NCI-H1092 treated with DMSO at 0.1 percent for 48 hours (cell line): ENCODE results near the gene DNMT3L.

Source experiments
- DNase-seq: peaks from one replicate; lab custom pipeline; 2025; lab: John Stamatoyannopoulos, UW

The DNMT3L gene

DNA sequence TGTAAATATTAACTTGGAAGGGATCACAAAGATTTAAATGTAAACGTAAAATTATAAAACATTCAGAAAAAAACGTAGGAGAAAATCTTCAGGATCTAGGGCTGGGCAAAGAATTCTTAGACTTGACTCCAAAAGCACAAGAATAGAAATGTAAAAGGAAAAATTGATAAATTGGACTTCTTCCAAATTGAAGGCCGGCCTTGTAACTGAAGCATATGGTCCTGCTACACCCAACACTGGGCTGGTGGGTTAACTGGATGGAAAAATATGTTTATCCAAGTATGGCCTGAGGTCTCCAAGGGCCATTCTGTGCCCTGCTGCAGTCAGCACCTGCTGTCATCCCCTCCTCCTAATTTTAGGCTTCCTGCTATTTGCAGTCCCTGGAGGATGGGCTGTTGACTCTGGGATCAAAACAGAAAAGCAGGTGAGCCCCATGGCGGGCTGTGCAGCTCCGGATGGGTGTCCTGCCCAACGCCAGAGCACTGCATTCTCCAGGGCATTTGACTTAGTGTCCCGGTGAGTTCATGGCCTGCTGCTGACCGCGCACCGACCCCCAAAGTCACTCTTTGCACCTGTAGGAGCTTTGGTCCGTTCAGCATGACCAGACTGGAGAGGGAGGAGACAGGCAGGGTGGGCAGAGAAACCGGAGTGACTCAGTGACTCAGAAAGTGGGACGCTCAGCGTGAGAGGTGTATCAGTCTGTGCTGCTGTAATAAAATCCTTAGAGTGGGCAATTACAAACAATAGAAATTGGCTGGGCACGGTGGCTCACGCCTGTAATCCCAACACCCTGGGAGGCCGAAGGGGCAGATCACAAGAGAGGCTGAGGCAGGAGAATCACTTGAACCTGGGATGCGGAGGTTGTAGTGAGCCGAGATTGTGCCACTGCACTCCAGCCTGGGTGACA lies 17.9 kb upstream of the DNMT3L start:
- peak; percentile 87 for DNase-seq

- no peak for DNase-seq
These were observed 13.3 kb upstream of the DNMT3L start for GRCh38 chr21:44275041-44275440.

GRCh38 chr21:44273046-44273445 lies 11.3 kb upstream of the DNMT3L start:
- no peak for DNase-seq

- no peak for DNase-seq
These were observed 10.7 kb upstream of the DNMT3L start for GRCh38 chr21:44272284-44272858.

DNA sequence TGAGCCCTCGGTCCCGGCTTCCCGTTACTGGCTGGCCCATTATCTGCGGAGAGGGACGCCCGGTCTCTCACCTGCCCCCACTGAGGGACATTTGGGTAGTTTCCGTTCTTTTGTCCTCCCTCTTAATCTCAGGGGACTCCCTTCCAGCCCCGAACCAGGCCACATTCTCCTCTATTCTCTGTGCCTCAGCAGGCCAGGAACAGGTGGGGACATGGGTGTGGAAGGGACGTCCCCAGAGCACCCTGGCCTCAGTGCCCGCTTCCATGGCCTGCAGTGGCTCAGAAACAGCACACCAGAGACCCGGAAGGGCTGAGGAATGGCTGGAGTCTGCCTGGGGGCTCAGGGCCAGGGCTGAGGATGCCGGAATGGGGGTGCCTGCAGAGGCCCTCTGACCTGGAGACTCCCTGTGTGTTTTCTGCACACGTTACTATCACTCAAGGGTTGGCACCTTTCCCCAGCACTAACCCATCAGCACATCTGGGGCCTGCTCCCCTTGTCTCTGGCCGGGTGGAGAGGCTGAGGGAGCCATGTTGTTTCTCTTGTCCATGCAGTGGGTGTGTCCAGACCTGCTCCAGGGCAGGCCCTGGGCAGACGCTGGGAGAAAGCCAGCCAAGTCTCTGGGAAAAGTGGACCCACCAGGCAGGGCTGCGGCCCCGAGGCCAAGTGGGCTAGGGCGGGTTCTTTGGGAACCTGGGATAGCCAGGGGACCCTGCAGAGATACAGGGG lies 10.0 kb upstream of the DNMT3L start:
- no peak for DNase-seq

GRCh38 chr21:44269090-44269489 lies 7.4 kb upstream of the DNMT3L start:
- DNase-seq, result no peak

DNA sequence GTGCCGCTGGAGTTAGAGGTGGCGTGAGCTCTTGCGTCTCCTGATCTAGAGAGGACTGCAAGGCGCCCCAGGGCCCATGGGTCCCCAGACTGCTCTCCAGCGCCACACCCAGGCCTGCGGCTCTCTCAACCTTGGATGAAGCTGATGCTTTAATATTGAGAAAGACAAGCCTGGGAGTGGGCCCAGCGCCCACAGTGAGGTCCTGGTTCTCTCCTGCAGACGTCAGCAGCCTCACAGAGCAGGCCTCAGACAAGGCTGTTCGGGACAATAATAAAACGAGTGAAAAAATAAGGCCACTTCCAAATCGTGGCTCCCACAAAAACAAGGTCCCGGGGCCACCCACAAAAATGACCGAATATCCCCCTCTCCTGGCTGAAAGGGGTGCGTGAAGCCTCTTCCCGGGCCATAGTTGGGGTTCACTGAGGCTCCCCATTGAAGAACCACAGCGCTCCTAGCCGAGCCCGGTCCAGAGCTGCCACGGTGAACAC lies 6.0 kb upstream of the DNMT3L start:
- no peak for DNase-seq

- no peak for DNase-seq
These were observed 4.1 kb upstream of the DNMT3L start for GRCh38 chr21:44265734-44266270.

- no peak for DNase-seq
These were observed 2.1 kb upstream of the DNMT3L start for GRCh38 chr21:44263768-44264167.

- DNase-seq, result no peak
These were observed 1.6 kb upstream of the DNMT3L start for GRCh38 chr21:44263221-44263760.

DNA sequence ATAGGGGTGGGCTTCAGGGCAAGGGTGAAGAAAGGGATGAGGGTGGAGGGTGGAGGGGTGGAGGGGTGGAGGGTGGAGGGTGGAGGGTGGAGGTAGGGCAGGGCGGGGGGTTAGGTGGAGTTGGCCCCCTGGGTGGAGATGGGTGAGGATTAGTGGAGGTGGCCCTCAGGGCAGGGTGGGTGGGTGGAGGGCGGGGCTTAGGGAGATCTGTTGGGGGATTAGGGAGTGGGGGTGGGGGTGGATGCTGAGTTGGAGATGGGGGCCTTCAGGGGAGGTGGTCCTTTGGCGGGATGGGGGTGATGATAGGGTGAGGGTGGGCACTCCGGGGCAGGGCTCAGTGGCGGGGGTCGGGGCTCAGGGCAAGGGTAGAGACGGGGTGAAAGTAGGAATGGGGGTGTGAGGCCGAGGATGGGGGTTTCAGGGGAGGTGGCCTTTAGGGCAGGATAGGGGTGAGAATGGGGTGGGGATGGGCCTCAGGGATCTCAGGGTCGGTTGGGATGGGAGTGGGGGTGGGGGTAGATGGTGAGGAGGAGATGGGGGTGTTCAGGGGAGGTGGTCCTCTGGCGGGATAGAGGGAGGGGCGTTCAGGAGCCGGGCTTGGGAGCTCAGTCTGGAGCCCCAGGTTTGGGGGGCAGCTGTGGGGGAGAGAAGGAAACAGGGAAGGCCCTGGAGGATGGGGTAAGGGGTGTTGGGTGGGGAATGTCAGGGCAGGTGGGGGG lies 800 bp upstream of the DNMT3L start:
- no peak for DNase-seq

DNA sequence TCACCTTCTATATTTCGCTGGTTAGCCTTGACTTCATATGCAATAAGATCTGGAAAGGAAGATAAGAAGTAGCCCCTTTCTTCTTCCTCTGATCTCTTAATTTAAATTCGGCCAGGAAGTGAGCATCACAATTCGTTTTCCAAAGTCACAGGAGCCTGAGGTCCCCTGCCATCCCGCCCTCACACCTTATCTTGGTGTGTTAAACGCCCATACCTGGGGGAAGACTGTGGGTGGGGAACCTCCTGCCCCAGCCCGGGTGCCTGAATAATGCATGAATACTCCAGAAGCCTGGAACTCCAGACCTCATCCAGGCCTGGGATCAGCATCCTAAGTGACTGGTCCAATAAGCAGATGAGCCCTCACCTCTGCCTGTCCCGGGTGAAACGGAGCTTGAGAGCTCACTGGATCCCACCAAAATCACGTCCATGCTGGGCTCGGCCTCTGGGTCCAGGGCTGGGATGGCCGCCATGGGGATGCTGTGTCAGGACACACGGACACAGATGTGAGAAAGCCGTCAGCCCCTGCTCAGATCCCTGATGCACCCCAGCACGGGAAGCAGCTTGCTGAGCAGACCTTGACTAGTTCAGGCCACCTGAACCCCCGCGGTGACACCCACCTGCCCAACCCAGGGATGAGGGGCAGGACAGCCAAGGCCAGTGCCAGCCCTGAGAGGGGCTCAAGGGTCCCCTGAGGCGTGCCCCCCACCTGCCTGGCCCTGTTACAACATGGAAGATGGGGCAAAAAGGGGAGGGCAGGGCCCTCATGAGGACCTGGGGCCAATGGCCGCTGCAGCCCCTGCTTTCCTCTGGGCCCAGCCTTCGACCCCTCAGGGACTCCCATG lies 686 bp downstream of the DNMT3L start:
- no peak for DNase-seq

- no peak for DNase-seq
These were observed 1.6 kb downstream of the DNMT3L start for GRCh38 chr21:44260066-44260465.

DNA sequence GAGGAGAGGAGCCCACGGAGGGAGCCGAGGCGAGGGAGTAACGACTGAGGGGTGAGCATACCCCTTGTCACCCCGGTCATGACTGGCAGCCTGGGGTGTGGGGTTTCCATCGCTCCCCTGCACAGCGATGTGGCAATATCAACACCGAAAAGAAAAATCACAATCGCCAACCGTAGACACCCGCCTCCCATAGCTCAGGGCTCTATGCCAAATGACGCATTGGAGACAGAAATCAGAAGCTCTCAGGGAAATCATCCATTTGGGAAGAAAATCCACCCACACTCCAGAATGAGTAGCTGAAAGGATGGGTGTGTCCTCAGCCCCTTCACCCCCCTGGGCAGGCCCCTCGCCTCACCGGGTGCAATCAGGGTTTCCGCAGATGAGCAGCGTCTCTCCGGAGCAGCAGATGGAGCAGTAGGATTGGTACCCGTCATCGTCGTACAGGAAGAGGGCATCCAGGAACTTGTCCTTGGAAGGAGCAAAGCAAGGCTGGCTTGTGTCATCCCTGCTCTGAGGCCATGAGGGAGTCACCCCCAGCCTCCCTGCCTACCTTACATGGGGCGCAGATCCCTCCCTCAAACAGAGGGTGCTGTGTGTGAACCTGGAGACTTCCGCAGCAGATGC lies 2.5 kb downstream of the DNMT3L start:
- DNase-seq, result no peak

DNA sequence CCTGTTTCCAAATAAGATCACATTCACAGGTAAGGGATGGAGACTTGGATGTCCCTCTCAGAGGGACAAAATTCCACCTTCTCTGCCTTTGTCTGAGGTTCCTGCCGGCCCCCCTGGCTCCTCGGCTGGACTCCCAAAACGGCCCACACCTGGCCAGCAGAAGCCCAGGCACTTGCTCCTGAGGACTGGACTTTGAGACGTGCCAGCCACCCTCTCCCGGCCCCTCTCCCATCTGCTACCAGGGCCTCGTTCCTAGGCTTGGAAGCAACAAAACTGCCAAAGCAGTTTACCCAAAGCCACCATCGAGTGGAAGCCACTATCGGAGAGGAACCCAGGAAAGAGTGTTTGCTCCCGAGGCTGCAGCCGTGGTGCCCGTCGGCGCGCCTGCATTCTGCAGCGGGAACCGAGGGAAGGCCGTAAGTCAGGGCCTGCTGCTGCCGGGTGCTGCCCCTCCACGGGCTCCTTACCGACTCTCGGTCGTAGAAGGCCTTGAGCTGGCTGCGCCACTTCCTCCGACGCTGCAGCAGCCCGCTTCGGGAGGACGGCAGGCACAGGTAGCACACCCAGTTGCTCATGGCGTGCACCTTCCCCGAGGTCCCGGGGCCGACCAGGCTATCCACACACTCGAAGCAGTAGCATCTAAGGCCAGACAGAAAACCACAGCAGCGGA lies 3.5 kb downstream of the DNMT3L start:
- DNase-seq, result no peak

GRCh38 chr21:44255511-44255981 lies 6.2 kb downstream of the DNMT3L start:
- no peak for DNase-seq

DNA sequence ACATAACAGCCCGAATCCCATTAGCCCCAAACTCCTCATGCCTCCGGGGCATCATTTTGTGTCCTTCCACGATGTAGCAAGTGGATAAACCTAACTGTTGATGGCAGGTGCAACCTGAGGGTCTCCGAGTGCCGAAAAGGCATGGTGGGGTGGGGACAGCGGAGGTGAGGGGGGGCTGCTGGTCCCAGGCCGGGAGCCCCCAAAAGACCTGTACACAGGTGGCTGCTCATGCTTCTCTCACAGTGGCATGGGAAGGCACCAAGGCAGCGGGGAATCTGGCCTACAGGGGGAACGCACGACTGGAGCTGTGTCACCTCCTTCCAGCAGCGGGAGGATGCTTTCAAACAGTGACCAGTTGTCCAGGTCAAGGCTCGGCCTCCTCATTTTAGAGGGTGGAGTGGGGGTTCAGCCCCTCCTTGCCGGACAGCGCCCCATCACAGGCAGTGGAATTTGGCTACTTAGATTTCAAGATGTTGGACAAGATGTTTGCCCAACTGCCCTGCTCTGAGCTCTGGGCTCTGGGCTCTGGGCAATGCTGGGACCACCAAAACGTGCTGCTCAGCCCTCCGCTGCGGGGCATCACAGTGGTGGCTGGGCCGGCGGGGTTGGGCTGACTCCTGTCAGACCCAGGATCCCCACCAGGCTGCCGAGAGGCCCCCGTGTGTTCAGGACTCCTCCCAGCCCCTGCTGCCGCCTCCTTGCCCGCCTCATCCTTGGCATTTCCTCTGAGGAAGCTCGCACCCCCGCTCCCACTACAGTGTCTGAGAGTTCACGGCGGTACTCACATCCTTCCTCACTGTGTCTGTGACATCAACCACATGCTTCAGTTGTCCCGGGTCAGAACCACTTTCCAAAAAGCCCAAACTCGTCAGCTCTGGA lies 7.6 kb downstream of the DNMT3L start:
- no peak for DNase-seq
